Stimulated activated naive B cell treated with anti-CD40 and anti-IgM and Interleukin-4, amounts not matched to agents 10 μg/mL and 1 μg/mL and 100 μg/mL, for 72 hours (primary cell): ENCODE measurements around the gene PRR3.

Source experiments
- ATAC-seq, 2 donors: fragments of 150-1000 bp; cut with Tn5 transposase; replicated peaks; 2 replicates each; pipeline ENCODE4 v1.10.0; 2021; ENCODE audit warnings: moderate library complexity in 1 of 2
- DNase-seq: peaks from one replicate; pipeline ENCODE4 v3.0.0; 2021
- H3K27ac Mint-ChIP-seq: one replicate; pipeline ENCODE4 v1.8.0; 2022; ENCODE audit warnings: mild to moderate bottlenecking, mixed read lengths
- H3K27me3 Mint-ChIP-seq, 2 donors: one replicate each; pipeline ENCODE4 v1.8.0; 2022; ENCODE audit warnings: mixed read lengths in 2 of 2
- H3K36me3 Mint-ChIP-seq, 2 donors: one replicate each; pipeline ENCODE4 v1.8.0; 2022; ENCODE audit warnings: mixed read lengths in 2 of 2, mild to moderate bottlenecking in 1 of 2
- H3K4me1 Mint-ChIP-seq, 2 donors: one replicate each; pipeline ENCODE4 v1.8.0; 2022; ENCODE audit warnings: mixed read lengths in 2 of 2, mild to moderate bottlenecking in 1 of 2
- H3K4me3 Mint-ChIP-seq, 2 donors: one replicate each; pipeline ENCODE4 v1.8.0; 2022; ENCODE audit warnings: mild to moderate bottlenecking in 2 of 2, mixed read lengths in 2 of 2, moderate library complexity in 1 of 2
- H3K9me3 Mint-ChIP-seq, 2 donors: one replicate each; pipeline ENCODE4 v1.8.0; 2022; ENCODE audit warnings: mixed read lengths in 2 of 2, mild to moderate bottlenecking in 1 of 2

PRR3 gene

GRCh38 chr6:30548375-30548774 lies 8.7 kb upstream of the PRR3 start:
- Mint-ChIP-seq H3K27ac (no peak overlapping the region), H3K36me3 (peaks cover 47 to 70% of the 10 kb centered on the region in 2 donors), H3K27me3 (no peaks in the 10 kb centered on the region), H3K4me3 (no peak overlapping the region), H3K9me3 (no peaks in the 10 kb centered on the region), H3K4me1 (peaks cover 16 to 18% of the 10 kb centered on the region in 2 donors)
- DNase-seq (no peak), ATAC-seq (no peak)

- H3K9me3 Mint-ChIP-seq, result no peaks in the 10 kb centered on the region
- H3K36me3 Mint-ChIP-seq, result peaks cover 32 to 76% of the 10 kb centered on the region in 2 donors
- no peaks in the 10 kb centered on the region for H3K27me3 Mint-ChIP-seq
- no peak overlapping the region for H3K27ac Mint-ChIP-seq
- ATAC-seq (no peak), DNase-seq (no peak)
- H3K4me1 Mint-ChIP-seq, result peaks cover 32 to 41% of the 10 kb centered on the region in 2 donors
- peak overlapping the region in 1 of 2 donors; percentile 94 for H3K4me3 Mint-ChIP-seq
Observed at GRCh38 chr6:30554404-30554803, 2.7 kb upstream of the PRR3 start.

DNA sequence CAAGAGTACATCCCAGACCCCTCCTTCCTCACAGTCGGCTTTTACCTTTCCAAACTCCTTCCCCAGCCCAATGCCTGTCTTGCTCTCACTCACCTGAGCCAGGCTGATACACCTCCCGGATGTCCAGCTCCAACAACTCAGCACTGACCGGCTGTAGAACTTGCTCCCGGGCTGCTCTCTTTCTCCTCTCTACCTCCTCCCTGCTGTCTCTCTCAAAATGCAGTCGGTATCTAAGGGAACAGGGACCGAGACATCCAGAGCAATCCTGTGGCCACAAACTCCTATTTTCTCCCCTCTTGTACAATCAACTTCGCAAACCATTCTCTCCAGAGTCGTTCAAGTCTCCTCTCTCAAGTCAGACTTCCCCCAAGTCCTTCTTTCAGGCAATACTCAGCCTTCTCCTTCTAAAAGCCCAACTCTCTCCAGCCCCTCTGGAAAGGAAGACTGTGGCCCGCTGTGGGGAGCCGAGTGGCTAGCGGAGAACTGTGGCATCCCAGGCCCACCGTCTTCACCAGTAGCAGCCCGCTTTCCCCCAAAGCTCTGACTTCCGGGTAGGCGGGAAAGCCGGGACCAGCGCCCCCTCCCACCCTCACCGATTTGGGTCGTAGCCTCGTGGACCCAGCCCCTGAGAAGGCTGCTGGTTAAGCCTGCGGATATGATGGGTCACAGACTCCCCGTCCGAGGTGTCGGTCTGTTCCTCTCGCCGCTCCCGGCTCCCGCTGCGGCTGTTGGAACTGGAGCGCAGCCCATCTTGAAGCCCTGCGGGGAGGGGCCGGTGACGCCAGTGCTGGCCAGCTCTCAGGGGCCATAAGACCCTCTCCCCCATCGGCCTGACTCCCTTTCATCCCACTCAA lies 1.9 kb upstream of the PRR3 start:
- Mint-ChIP-seq H3K4me3 (peak overlapping the region; percentile 93 to 94), H3K36me3 (peaks cover 26 to 76% of the 10 kb centered on the region in 2 donors), H3K9me3 (no peaks in the 10 kb centered on the region), H3K4me1 (peaks cover 32 to 47% of the 10 kb centered on the region in 2 donors), H3K27ac (peak overlapping the region; percentile 98), H3K27me3 (no peaks in the 10 kb centered on the region)
- DNase-seq (peak; percentile 20), ATAC-seq (no peak)

DNA sequence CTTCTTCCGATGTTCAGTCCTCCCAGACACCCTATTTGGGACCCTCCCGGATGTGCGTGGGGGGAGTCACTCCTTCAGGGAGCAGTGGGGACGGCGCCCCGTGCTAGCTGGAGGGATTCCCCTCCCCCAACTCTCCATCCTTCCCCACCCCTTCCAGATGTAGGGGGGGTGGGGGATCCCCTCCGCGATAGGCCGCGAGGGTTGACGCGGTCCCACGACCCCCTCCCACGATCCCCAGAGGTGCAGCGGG lies 1.4 kb upstream of the PRR3 start:
- no peaks in the 10 kb centered on the region for H3K27me3 Mint-ChIP-seq
- H3K4me3 Mint-ChIP-seq, result peak overlapping the region; percentile 93 to 94
- no peaks in the 10 kb centered on the region for H3K9me3 Mint-ChIP-seq
- ATAC-seq (no peak), DNase-seq (no peak)
- H3K27ac Mint-ChIP-seq, result peak overlapping the region; percentile 98
- H3K4me1 Mint-ChIP-seq, result peaks cover 33 to 50% of the 10 kb centered on the region in 2 donors
- H3K36me3 Mint-ChIP-seq, result peaks cover 21 to 72% of the 10 kb centered on the region in 2 donors

GRCh38 chr6:30556066-30556905 lies 809 bp upstream of the PRR3 start, which contains the start of gene GNL1:
Gene GNL1, minus strand, starts transcription at chr6:30556489. Its CDS starts 286 bp downstream, at chr6:30556203.
- H3K27me3 Mint-ChIP-seq, result no peaks in the 10 kb centered on the region
- no peaks in the 10 kb centered on the region for H3K9me3 Mint-ChIP-seq
- DNase-seq (peak; percentile 98), ATAC-seq (peak; percentile 88 to 91)
- H3K4me3 Mint-ChIP-seq, result peak within 1 kb of the TSS; percentile 93 to 94
- peak within 1 kb of the TSS; percentile 98 for H3K27ac Mint-ChIP-seq
- H3K4me1 Mint-ChIP-seq, result peaks cover 33 to 50% of the 10 kb centered on the region in 2 donors
- H3K36me3 Mint-ChIP-seq, result peaks cover 17 to 67% of the 10 kb centered on the region in 2 donors

- peak overlapping the region; percentile 93 to 94 for H3K4me3 Mint-ChIP-seq
- H3K9me3 Mint-ChIP-seq, result no peaks in the 10 kb centered on the region
- DNase-seq, result no peak
- peaks cover 17 to 59% of the 10 kb centered on the region in 2 donors for H3K36me3 Mint-ChIP-seq
- peak; percentile 23 to 29 for ATAC-seq
- peak overlapping the region; percentile 98 for H3K27ac Mint-ChIP-seq
- H3K27me3 Mint-ChIP-seq, result no peaks in the 10 kb centered on the region
- H3K4me1 Mint-ChIP-seq, result peaks cover 30 to 51% of the 10 kb centered on the region in 2 donors
Observed at GRCh38 chr6:30557683-30557981, 537 bp downstream of the PRR3 start.

- ATAC-seq (no peak), DNase-seq (no peak)
- H3K9me3 Mint-ChIP-seq, result no peaks in the 10 kb centered on the region
- H3K4me1 Mint-ChIP-seq, result peaks cover 23 to 38% of the 10 kb centered on the region in 2 donors
- no peak overlapping the region for H3K27ac Mint-ChIP-seq
- H3K27me3 Mint-ChIP-seq, result no peaks in the 10 kb centered on the region
- no peak overlapping the region for H3K4me3 Mint-ChIP-seq
- peaks cover 19 to 53% of the 10 kb centered on the region in 2 donors for H3K36me3 Mint-ChIP-seq
Observed at GRCh38 chr6:30560930-30561329, 3.8 kb downstream of the PRR3 start.

GRCh38 chr6:30562470-30563425 lies 5.7 kb downstream of the PRR3 start:
- Mint-ChIP-seq H3K4me3 (no peak overlapping the region), H3K9me3 (no peaks in the 10 kb centered on the region), H3K27ac (peak overlapping the region; percentile 31), H3K36me3 (peaks cover 16 to 44% of the 10 kb centered on the region in 2 donors), H3K4me1 (peaks cover 17 to 31% of the 10 kb centered on the region in 2 donors), H3K27me3 (no peaks in the 10 kb centered on the region)
- DNase-seq, result no peak
- no peak for ATAC-seq

- Mint-ChIP-seq H3K27me3 (no peaks in the 10 kb centered on the region), H3K9me3 (no peaks in the 10 kb centered on the region), H3K27ac (no peak overlapping the region), H3K4me3 (no peak overlapping the region), H3K36me3 (peaks cover 18 to 43% of the 10 kb centered on the region in 2 donors), H3K4me1 (peaks cover 12 to 24% of the 10 kb centered on the region in 2 donors)
- ATAC-seq, result no peak
- no peak for DNase-seq
Observed at GRCh38 chr6:30564114-30564513, 7.0 kb downstream of the PRR3 start.

GRCh38 chr6:30565772-30566171 lies 8.7 kb downstream of the PRR3 start:
- H3K4me1 Mint-ChIP-seq, result peaks cover 17 to 28% of the 10 kb centered on the region in 2 donors
- no peaks in the 10 kb centered on the region for H3K27me3 Mint-ChIP-seq
- H3K4me3 Mint-ChIP-seq, result no peak overlapping the region
- H3K9me3 Mint-ChIP-seq, result no peaks in the 10 kb centered on the region
- ATAC-seq, result no peak
- peaks cover 15 to 31% of the 10 kb centered on the region in 2 donors for H3K36me3 Mint-ChIP-seq
- DNase-seq, result no peak
- H3K27ac Mint-ChIP-seq, result no peak overlapping the region

- H3K9me3 Mint-ChIP-seq, result no peaks in the 10 kb centered on the region
- no peaks in the 10 kb centered on the region for H3K27me3 Mint-ChIP-seq
- ATAC-seq (no peak), DNase-seq (no peak)
- peaks cover 11 to 31% of the 10 kb centered on the region in 2 donors for H3K36me3 Mint-ChIP-seq
- H3K27ac Mint-ChIP-seq, result no peak overlapping the region
- no peak overlapping the region for H3K4me3 Mint-ChIP-seq
- H3K4me1 Mint-ChIP-seq, result peaks cover 27 to 41% of the 10 kb centered on the region in 2 donors
Observed at GRCh38 chr6:30568245-30568644, 11.2 kb downstream of the PRR3 start.

DNA sequence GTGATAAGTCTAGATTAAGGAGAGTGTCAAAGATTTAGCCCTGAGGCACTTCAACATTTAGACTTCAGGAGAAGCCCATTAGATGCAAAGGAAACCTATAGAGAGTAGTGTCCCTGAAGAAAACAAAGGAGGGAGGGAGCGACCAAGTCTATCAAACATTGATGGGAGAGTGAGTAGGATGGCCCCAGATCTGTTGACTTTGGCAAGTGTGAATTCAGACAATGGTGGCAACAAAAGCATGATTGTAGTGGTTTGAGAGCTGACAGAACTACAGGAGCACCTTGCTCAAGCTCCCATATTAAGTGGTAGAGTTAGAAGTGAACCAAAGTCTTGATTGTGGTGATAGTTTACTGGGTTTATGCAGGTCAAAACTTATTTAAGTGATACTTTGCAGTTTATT lies 13.2 kb downstream of the PRR3 start:
- Mint-ChIP-seq H3K4me1 (peaks cover 34 to 55% of the 10 kb centered on the region in 2 donors), H3K36me3 (peaks cover 11 to 25% of the 10 kb centered on the region in 2 donors), H3K27me3 (no peaks in the 10 kb centered on the region), H3K4me3 (peak overlapping the region; percentile 94 to 95), H3K9me3 (no peaks in the 10 kb centered on the region), H3K27ac (peak overlapping the region; percentile 1)
- DNase-seq (no peak), ATAC-seq (no peak)

- H3K27ac Mint-ChIP-seq, result peak overlapping the region; percentile 98
- H3K9me3 Mint-ChIP-seq, result no peaks in the 10 kb centered on the region
- no peak for DNase-seq
- peak overlapping the region; percentile 94 to 95 for H3K4me3 Mint-ChIP-seq
- peaks cover 34 to 55% of the 10 kb centered on the region in 2 donors for H3K4me1 Mint-ChIP-seq
- H3K36me3 Mint-ChIP-seq, result peaks cover 11 to 21% of the 10 kb centered on the region in 2 donors
- ATAC-seq, result peak; percentile 40 to 43
- H3K27me3 Mint-ChIP-seq, result no peaks in the 10 kb centered on the region
Observed at GRCh38 chr6:30570740-30571074, 13.6 kb downstream of the PRR3 start.
